ENCODE data around the gene SPEG.

SPEG gene

GRCh38 chr2:219462349-219462748 is 27.7 kb downstream of the SPEG start:
- ChIA-PET POLR2A (ENCODE audit: low non-redundant PET) (interaction anchor here (0.6 kb wide), 1 partner anchor 75 kb away, joined by 3 read pairs; no protein-coding TSS in a partner anchor), CTCF (no interaction called here)

GRCh38 chr2:219464286-219465032 is 29.8 kb downstream of the SPEG start:
- ChIA-PET CTCF (interaction anchor here (1.2 kb wide), 1 partner anchor 17 kb away, joined by 4 read pairs; no protein-coding TSS in a partner anchor), POLR2A (ENCODE audit: low non-redundant PET) (no interaction called here)
- H3K27ac ChIP-seq, result no peak overlapping the region
- TF ChIP-seq CTCF (conservative IDR thresholded peaks at IDR 0.05; ENCODE audit: low read depth), result no peak
- DNase-seq (ENCODE audit: low spot score), result no peak

More at GRCh38 chr2:219462349-219462748, 27.7 kb downstream of the SPEG start:
- no peak for TF ChIP-seq CTCF (conservative IDR thresholded peaks at IDR 0.05; ENCODE audit: low read depth)
- H3K27ac ChIP-seq, result no peak overlapping the region
- no peak for DNase-seq (ENCODE audit: low spot score)

GRCh38 chr2:219465659-219466561 is 31.3 kb downstream of the SPEG start:
- no peak for TF ChIP-seq CTCF (conservative IDR thresholded peaks at IDR 0.05; ENCODE audit: low read depth)
- DNase-seq (ENCODE audit: low spot score), result no peak
- POLR2A ChIA-PET (ENCODE audit: low non-redundant PET), result no interaction called here
- peak overlapping the region; percentile 51 for H3K27ac ChIP-seq
- CTCF ChIA-PET, result interaction anchor here (1.0 kb wide), 1 partner anchor 11 kb away, joined by 7 read pairs; no protein-coding TSS in a partner anchor

- peak overlapping the region; percentile 51 for H3K27ac ChIP-seq
- no peak for TF ChIP-seq CTCF (conservative IDR thresholded peaks at IDR 0.05; ENCODE audit: low read depth)
- ChIA-PET POLR2A (ENCODE audit: low non-redundant PET) (no interaction called here), CTCF (interaction anchor here (1.0 to 1.2 kb wide), 2 partner anchors 10 to 43 kb away, joined by 3 to 7 read pairs; no protein-coding TSS in a partner anchor)
- DNase-seq (ENCODE audit: low spot score), result peak; percentile 55
Observed at GRCh38 chr2:219466816-219467735, 32.4 kb downstream of the SPEG start.

- ChIA-PET CTCF (interaction anchor here (1.2 kb wide), 1 partner anchor 42 kb away, joined by 3 read pairs; no protein-coding TSS in a partner anchor), POLR2A (ENCODE audit: low non-redundant PET) (no interaction called here)
- no peak for TF ChIP-seq CTCF (conservative IDR thresholded peaks at IDR 0.05; ENCODE audit: low read depth)
- peak overlapping the region; percentile 51; the same call in 1 of the 2 replicates for H3K27ac ChIP-seq
- DNase-seq (ENCODE audit: low spot score), result no peak
Observed at GRCh38 chr2:219467736-219468075, 33.1 kb downstream of the SPEG start.
